Thoracic aorta (tissue), 2 donors: ENCODE measurements around the gene WNT3. TPM values are rescaled to one million over a fixed set of nuclear protein-coding genes. Genes with fewer than 3 reads are reported as not detected.

Source experiments
- ATAC-seq: fragments of 150-250 bp; one replicate; pipeline ENCODE4 v1.8.0; 2017; ENCODE audit warnings: low read depth; ENCODE audit not compliant: insufficient number of reproducible peaks, low FRiP score
- DNase-seq: peaks from one replicate; pipeline ENCODE4 v3.0.0-alpha.2; 2020; ENCODE audit warnings: low spot score
- H3K27ac ChIP-seq, 2 donors: fragments of 200-600 bp; sonication (generic); 1 replicate in 1 of 2; 2 replicates in 1 of 2; pipeline ENCODE4 v1.5.1; 2016; ENCODE audit warnings: mild to moderate bottlenecking in 2 of 2, moderate library complexity in 2 of 2
- H3K27me3 ChIP-seq: fragments of 200-600 bp; sonication (generic); replicated peaks from 2 replicates; pipeline ENCODE4 v1.6.0; 2016; ENCODE audit warnings: mild to moderate bottlenecking; ENCODE audit not compliant: insufficient read depth
- H3K36me3 ChIP-seq: fragments of 200-600 bp; sonication (generic); one replicate; pipeline ENCODE4 v1.5.1; 2016
- H3K4me1 ChIP-seq, 2 donors: fragments of 200-600 bp; sonication (generic); 1 replicate in 1 of 2; 2 replicates in 1 of 2; pipeline versions ENCODE4 v1.5.1 to v1.6.0; 2016; ENCODE audit warnings: low read depth in 2 of 2, mild to moderate bottlenecking in 1 of 2; ENCODE audit not compliant: control insufficient read depth in 1 of 2
- H3K4me3 ChIP-seq: fragments of 200-600 bp; sonication (generic); 2 replicates; pipeline ENCODE4 v1.5.1; 2016; ENCODE audit warnings: mild to moderate bottlenecking
- H3K9me3 ChIP-seq: fragments of 200-600 bp; sonication (generic); 2 replicates; pipeline ENCODE4 v1.5.1; 2016
- CTCF ChIP-seq: fragments of 200-600 bp; sonication (generic); IDR thresholded peaks from one replicate; pipeline ENCODE4 v1.5.1; 2019; ENCODE audit warnings: antibody characterized with exemption
- total RNA-seq, 2 donors: library from RNA; depleted of rRNA; stranded (reverse); fragments of >200 nt; gene quantifications; one replicate each; pipeline versions ENCODE4 v1.1.0 to v1.2.3, GENCODE V29; 2016

WNT3 gene
- total RNA-seq, 2 donors from 2014 or later: 0.27 to 0.35 TPM

- Histone ChIP-seq H3K4me1 (peaks cover 14 to 21% of the 10 kb centered on the region in 2 donors), H3K4me3 (no peak overlapping the region), H3K9me3 (no peaks in the 10 kb centered on the region), H3K27ac (no peak overlapping the region), H3K36me3 (no peaks in the 10 kb centered on the region), H3K27me3 (peaks cover 5% of the 10 kb centered on the region)
- no peak for ATAC-seq
- no peak for TF ChIP-seq CTCF
- no peak for DNase-seq
These were observed 1.2 kb downstream of the WNT3 start for GRCh38 chr17:46817151-46817900.

GRCh38 chr17:46815474-46816353 is 2.8 kb downstream of the WNT3 start:
- Histone ChIP-seq H3K27ac (no peak overlapping the region), H3K27me3 (peaks cover 5% of the 10 kb centered on the region), H3K36me3 (no peaks in the 10 kb centered on the region), H3K4me1 (peaks cover 14 to 21% of the 10 kb centered on the region in 2 donors), H3K9me3 (no peaks in the 10 kb centered on the region), H3K4me3 (no peak overlapping the region)
- DNase-seq (no peak), ATAC-seq (no peak)
- no peak for TF ChIP-seq CTCF

GRCh38 chr17:46814446-46814845 is 4.0 kb downstream of the WNT3 start:
- no peaks in the 10 kb centered on the region for H3K9me3 ChIP-seq
- no peaks in the 10 kb centered on the region for H3K36me3 ChIP-seq
- DNase-seq (no peak), ATAC-seq (no peak)
- TF ChIP-seq CTCF: no peak
- peaks cover 11 to 12% of the 10 kb centered on the region in 2 donors for H3K4me1 ChIP-seq
- no peaks in the 10 kb centered on the region for H3K27me3 ChIP-seq
- H3K4me3 ChIP-seq: no peak overlapping the region
- no peak overlapping the region for H3K27ac ChIP-seq

GRCh38 chr17:46813920-46814319 is 4.6 kb downstream of the WNT3 start:
- ATAC-seq: no peak
- no peaks in the 10 kb centered on the region for H3K36me3 ChIP-seq
- no peak for TF ChIP-seq CTCF
- DNase-seq: no peak
- no peak overlapping the region for H3K27ac ChIP-seq
- no peaks in the 10 kb centered on the region for H3K9me3 ChIP-seq
- no peaks in the 10 kb centered on the region for H3K27me3 ChIP-seq
- H3K4me1 ChIP-seq: peaks cover 5 to 7% of the 10 kb centered on the region in 2 donors
- H3K4me3 ChIP-seq: no peak overlapping the region

GRCh38 chr17:46812624-46813318 is 5.7 kb downstream of the WNT3 start:
- no peaks in the 10 kb centered on the region for H3K36me3 ChIP-seq
- ATAC-seq: no peak
- H3K27ac ChIP-seq: no peak overlapping the region
- TF ChIP-seq CTCF: no peak
- H3K9me3 ChIP-seq: no peaks in the 10 kb centered on the region
- H3K27me3 ChIP-seq: no peaks in the 10 kb centered on the region
- H3K4me3 ChIP-seq: no peak overlapping the region
- no peak for DNase-seq
- no peaks in the 10 kb centered on the region for H3K4me1 ChIP-seq
